Urinary bladder (tissue), 4 donors: ENCODE results near the gene LPCAT1. TPM values are rescaled to one million over a fixed set of nuclear protein-coding genes. Genes with fewer than 3 reads are reported as not detected.
"Not testable (repeated sequence)": the region's sequence is repeated elsewhere in the genome, so short reads cannot be mapped to it uniquely, and the experiment has no call there.

Experiments
- DNase-seq: peaks from one replicate; pipeline ENCODE4 v3.0.0-alpha.2; 2015; ENCODE audit errors: extremely low spot score
- H3K27ac ChIP-seq: one replicate; pipeline ENCODE4 v1.5.1; 2013; ENCODE audit warnings: low read depth, mild to moderate bottlenecking, moderate library complexity
- H3K36me3 ChIP-seq: one replicate; pipeline ENCODE4 v1.6.1; 2013; ENCODE audit warnings: mild to moderate bottlenecking, moderate library complexity; ENCODE audit not compliant: insufficient read depth
- H3K4me1 ChIP-seq: one replicate; pipeline ENCODE4 v1.6.1; 2013; ENCODE audit warnings: mild to moderate bottlenecking, moderate library complexity; ENCODE audit not compliant: insufficient read depth
- H3K4me3 ChIP-seq: one replicate; pipeline ENCODE4 v1.5.1; 2013; ENCODE audit warnings: low read depth, low read length
- WGBS: extraction: QIAGEN DNeasy Blood & Tissue Kit; methylation state at CpG from one replicate; pipeline ENCODE4 v1.1.7; 2013; 5-methylcytosine and 5-hydroxymethylcytosine counted together
- polyA plus RNA-seq: library from polyadenylated mRNA; stranded (reverse); fragments of 200-250 nt; gene quantifications from one replicate; pipeline ENCODE4 v1.2.3, GENCODE V29; 2013
- total RNA-seq: library from RNA; depleted of rRNA; stranded (reverse); fragments of >200 nt; gene quantifications from one replicate; pipeline ENCODE4 v1.2.3, GENCODE V29; 2014
- donor health status: healthy with polysubstance abuse.
- donor health status: healthy.

The LPCAT1 gene
- total and polyA plus RNA-seq, 2 donors, result 31.4 to 32.9 TPM

DNA sequence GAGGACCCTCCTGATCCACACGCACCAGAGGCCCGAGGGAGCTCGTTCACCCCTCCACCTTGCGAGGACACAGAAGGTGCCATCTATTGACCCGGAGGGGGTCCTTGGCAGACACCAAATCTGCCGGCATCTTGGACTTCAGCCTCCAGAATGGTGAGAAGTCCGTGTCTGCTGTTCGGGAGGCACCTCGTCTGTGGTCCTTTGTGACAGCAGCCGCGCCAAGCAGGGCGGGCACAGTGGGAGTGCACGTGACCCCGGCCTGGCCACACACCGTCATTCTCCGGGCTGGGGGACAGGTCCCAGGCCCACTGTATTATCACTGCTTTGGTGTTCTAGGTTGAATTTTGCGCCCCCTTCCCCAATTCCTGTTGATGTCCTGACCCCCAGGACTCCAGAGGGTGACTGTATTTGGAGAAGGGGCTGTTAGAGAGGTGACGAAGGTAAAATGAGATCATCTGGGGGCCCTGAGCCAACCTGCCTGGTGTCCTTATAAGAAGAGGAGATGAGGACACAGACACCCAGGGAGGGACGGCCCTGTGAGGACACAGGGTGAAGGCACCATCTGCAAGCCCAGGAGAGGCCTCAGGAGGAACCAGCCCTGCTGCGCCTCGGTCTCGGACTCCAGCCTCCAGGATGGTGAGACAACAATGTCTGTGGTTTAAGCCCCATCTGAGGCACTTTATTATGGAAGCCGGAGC lies 15.7 kb downstream of the LPCAT1 start:
- H3K4me3 ChIP-seq, result no peak overlapping the region
- H3K27ac ChIP-seq, result no peak overlapping the region
- no peaks in the 10 kb centered on the region for H3K36me3 ChIP-seq
- DNase-seq, result no peak
- 92% methylated on average over 23 of the region's 23 CpGs for WGBS
- H3K4me1 ChIP-seq, result no peaks in the 10 kb centered on the region

DNA sequence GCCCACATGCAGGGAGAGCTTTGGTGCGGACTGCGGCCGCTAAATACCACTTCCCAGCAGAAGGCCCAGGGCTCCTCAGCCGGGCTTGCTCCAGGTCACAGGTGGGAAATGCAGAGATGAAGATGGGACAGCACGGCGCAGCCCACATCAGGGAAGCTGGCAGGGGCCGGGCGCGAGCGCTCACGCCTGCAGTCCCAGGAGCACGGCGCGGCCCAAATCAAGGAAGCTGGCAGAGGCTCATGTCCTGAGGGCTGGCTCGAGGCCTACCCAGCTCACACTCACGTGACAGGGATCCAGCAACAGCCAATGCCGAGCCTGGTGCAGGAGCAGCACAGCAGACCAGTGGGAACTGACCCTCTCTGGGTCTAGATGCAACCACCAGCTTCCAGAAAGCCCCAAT lies 16.3 kb downstream of the LPCAT1 start:
- 87% methylated on average over 17 of the region's 17 CpGs for WGBS
- no peak overlapping the region for H3K4me3 ChIP-seq
- H3K36me3 ChIP-seq, result no peaks in the 10 kb centered on the region
- no peak for DNase-seq
- H3K27ac ChIP-seq, result no peak overlapping the region
- no peaks in the 10 kb centered on the region for H3K4me1 ChIP-seq

DNA sequence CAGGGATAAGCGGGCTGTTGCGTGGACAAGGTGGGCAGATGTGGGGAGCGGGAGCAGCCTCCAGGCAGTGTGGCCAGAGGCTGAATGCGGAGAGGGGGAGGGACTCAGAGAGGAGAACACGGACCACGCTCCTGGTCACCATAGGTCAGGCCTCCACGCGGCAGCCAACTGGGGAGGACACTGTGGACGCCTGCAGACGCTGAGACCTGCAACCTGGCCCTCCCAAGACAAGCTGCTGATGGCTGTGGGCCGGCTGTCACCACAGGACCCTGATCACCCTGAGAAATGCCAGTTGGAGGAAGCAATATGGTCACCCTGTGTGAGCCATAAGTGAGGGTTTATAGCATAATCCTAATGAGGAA lies 16.8 kb downstream of the LPCAT1 start:
- Histone ChIP-seq H3K36me3 (no peaks in the 10 kb centered on the region), H3K4me3 (no peak overlapping the region), H3K27ac (no peak overlapping the region), H3K4me1 (no peaks in the 10 kb centered on the region)
- WGBS, result 94% methylated on average over 11 of the region's 11 CpGs
- no peak for DNase-seq

DNA sequence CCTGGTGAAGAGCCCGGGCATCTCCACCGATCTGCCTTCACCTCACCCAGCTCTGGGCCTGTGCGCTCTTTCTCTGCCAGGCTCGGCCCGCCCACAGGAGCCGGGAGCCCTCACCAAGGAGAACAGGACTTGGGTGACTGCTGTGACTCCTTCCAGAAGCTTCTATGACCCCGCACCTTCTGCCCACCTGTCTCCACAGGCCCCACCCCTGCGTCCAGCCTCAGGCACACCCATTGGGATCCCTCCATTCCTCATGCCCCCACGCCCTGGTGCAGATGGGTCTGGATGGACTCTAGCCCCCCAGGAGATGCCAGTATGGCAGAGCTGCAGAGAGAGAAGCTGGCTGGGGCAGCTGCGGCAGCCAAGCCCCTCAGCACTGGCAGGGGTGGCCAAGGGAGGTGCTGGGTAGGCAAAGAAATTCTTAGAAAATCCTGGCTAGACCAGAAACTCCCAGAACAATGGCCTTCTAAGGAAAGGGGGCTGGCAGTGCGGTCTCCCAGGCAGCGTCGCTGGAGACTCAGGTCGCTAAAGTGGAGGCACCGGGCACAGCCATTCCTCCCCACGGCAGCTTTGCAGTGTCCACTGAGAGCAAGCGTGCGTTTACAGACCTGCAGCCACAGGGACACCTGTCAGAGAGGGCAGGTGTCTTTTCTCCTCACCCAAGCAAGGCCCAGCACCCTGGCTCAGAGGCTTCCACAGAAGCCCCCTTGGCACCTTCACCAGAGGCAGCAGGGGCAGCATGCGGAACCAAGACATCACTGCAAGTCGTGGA lies 17.3 kb downstream of the LPCAT1 start:
- DNase-seq, result no peak
- Histone ChIP-seq H3K36me3 (no peaks in the 10 kb centered on the region), H3K27ac (no peak overlapping the region), H3K4me3 (no peak overlapping the region), H3K4me1 (no peaks in the 10 kb centered on the region)
- 78% methylated on average over 20 of the region's 20 CpGs for WGBS

DNA sequence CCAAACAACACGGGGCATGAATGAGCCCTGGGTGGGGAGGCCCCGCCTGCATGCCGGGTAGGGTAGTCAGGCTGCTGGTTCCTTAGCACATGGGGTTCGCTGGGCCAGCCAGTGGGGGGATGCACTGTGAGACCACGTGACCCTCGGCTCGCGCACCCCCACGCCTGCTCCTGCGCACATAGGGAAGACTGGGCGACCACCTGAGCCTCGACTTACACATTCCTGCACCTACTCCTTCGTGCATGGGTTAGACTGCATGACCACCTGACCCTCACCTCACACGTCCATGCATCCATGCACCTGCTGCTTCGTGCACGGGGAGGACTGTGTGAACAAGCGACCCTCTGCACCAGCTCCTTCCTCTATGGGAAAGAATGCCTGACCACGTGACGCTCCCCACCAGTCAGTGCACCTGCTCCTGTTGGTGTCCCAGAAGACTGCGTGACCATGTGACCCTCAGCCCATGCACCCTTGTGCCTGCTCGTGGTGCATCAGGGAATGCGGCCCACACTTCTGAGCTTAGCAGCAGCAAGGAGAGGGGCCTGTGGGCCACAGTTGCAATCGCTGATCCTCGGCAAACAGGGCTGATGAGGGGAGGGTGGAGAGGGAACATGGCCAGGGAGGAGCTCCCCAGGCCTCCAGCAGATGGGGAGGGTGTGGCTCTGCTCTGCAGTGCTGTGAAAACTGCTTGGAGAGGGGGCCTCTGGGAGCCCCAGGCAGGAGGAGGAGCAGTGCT lies 18.1 kb downstream of the LPCAT1 start:
- no peaks in the 10 kb centered on the region for H3K36me3 ChIP-seq
- DNase-seq, result no peak
- no peak overlapping the region for H3K4me3 ChIP-seq
- H3K4me1 ChIP-seq, result no peaks in the 10 kb centered on the region
- 80% methylated on average over 24 of the region's 24 CpGs for WGBS
- H3K27ac ChIP-seq, result no peak overlapping the region

DNA sequence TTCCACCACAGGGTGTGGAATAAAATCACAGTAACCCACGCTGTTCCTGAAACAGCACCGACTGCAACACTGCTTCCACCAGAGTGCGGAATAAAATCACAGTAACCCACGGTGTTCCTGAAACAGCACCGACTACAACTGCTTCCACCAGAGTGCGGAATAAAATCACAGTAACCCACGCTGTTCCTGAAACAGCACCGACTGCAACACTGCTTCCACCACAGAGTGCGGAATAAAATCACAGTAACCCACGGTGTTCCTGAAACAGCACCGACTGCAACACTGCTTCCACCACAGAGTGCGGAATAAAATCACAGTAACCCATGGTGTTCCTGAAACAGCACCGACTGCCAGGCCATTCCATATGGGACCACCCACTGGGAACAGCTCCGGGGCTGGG lies 18.7 kb downstream of the LPCAT1 start:
- H3K4me3 ChIP-seq, H3K36me3 ChIP-seq, H3K4me1 ChIP-seq, DNase-seq, H3K27ac ChIP-seq: not testable (repeated sequence)
- 73% methylated on average over 14 of the region's 14 CpGs for WGBS

DNA sequence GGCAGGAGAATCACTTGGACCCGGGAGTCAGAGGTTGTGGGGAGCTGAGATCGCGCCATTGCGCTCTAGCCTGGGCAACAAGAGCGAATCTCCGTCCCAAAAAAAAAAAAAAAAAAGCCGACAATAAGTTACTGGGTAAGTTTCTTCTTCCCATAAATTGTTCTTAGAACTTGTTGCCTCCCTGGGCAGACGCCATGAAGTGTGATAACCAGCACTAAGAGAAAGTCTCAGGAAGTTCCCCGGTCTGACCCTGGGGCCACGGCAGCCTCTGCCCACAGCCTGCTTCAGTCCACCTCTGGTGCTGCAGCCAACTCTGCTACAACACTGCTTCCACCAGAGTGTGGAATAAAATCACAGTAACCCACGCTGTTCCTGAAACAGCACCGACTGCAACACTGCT lies 19.1 kb downstream of the LPCAT1 start:
- Histone ChIP-seq H3K4me1 (no peaks in the 10 kb centered on the region), H3K27ac (no peak overlapping the region), H3K4me3 (no peak overlapping the region), H3K36me3 (no peaks in the 10 kb centered on the region)
- WGBS, result 86% methylated on average over 12 of the region's 12 CpGs
- DNase-seq, result no peak

DNA sequence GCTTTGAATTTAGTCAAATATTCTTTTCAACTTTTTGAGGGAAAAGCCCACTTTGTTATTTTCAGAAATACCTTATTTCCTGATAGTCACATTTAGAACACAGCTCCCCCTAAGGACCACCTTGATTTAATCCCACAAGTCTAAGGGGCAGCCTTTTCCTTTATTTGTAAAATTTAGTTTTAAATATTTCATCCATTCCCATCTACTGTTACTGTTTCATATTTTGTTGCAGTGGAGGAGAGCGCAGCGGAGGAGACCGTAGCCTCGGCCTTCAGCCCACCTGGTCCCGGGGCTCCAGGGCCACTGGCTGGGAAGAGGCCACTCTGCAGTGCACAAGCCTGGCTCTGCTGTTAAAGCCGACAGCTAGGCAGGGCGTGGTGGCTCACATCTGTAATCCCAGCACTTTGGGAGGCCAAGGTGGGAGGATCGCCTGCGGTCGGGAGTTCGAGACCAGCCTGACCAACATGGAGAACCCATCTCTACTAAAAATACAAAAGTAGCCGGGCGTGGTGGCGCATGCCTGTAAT lies 19.6 kb downstream of the LPCAT1 start:
- Histone ChIP-seq H3K4me1 (no peaks in the 10 kb centered on the region), H3K27ac (no peak overlapping the region), H3K36me3 (no peaks in the 10 kb centered on the region), H3K4me3 (no peak overlapping the region)
- DNase-seq, result no peak
- WGBS, result 92% methylated on average over 14 of the region's 14 CpGs

DNA sequence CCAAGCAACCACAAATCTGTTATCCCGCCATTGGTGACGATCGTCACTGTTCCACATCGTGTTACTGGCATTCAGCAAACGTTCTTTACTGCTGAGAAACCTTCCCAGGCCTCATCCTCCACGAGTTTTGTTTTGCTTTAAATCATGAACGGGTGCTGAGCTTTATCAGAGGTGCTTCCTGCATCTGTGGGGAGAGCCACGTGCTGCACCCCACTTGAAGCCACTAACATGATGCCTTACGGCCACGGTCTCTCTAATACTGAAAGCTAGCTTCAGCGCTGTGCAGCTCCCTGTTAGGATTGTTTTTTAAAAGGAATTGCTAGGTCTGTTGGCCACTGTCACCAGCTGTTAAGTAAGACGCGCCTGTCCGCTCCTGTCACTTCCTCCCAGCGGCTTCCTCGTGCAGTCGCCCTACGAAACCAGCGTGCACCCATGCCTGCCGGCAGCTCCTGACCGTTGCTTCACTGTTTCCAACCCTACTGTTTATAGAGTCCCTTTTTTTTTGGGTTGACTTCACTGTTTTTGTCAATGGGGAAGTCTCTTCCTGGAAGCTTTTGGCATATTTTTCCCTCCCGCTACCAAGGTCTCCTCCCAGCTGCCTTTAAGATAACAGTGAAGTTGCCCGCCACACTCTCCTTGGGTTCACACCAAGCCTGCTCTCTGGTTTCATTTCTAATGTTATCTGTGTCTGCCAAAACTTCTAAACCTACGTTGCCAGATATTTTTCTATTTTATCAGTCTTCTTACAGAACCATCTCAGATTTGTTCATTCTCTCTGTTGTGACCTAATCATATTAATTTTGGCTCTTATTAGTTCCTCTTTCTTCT lies 20.3 kb downstream of the LPCAT1 start:
- no peak for DNase-seq
- no peak overlapping the region for H3K27ac ChIP-seq
- H3K4me3 ChIP-seq, result no peak overlapping the region
- 63% methylated on average over 24 of the region's 24 CpGs for WGBS
- H3K4me1 ChIP-seq, result no peaks in the 10 kb centered on the region
- H3K36me3 ChIP-seq, result no peaks in the 10 kb centered on the region

DNA sequence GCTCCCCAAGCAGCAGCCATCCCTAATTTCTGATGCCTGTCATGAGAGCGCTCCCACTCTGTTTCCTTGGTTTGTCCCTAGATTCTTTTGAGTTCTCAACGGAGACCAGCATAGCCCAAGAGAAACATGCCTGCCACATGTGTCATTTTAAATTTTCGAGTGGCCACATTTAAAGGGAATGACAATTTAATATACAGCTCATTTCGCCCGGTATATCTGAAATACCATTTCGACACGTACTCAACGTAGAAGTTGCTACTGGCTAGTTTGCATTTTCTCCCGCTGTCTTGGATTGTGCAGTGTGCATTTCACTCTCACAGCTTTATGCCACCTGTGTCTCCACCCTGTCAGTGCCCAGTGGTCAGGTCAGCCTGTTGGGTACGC lies 21.0 kb downstream of the LPCAT1 start:
- Histone ChIP-seq H3K36me3 (no peaks in the 10 kb centered on the region), H3K27ac (no peak overlapping the region), H3K4me1 (no peaks in the 10 kb centered on the region), H3K4me3 (no peak overlapping the region)
- 96% methylated on average over 10 of the region's 10 CpGs for WGBS
- no peak for DNase-seq

DNA sequence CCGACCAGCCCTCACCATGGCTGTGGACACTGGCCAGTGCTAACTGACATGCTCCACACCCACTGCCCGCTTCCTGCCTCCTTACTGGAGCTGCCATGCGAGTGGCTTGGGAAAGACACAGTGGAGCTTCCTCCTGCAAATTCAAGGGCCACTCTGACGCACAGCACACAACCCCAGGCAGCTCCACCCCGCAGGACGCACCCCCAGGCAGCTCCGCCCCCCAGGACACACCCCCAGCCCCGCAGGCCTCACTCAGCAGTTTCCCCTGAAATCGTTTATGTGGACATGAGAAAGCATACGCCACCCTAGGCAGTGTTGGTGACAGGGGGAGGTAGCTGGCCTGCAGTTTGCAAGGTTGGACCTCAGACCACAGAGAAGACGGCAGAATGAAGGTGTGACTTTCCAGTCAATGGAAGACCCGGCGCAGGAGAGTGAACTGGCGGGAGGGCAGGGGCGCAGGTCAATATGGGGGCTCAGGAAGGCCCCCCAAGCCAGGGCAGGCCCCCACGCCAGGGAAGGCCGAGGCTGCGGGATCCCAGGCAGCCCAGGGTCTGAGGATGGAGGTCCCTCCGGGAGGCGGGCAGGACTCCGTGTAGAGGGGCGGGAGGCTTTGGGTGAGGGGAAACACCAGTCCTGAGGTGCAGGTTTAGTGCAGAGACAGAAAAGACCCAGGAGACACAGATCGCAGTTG lies 21.6 kb downstream of the LPCAT1 start:
- Histone ChIP-seq H3K4me1 (no peaks in the 10 kb centered on the region), H3K36me3 (no peaks in the 10 kb centered on the region), H3K4me3 (no peak overlapping the region), H3K27ac (no peak overlapping the region)
- WGBS, result 84% methylated on average over 23 of the region's 23 CpGs
- no peak for DNase-seq

DNA sequence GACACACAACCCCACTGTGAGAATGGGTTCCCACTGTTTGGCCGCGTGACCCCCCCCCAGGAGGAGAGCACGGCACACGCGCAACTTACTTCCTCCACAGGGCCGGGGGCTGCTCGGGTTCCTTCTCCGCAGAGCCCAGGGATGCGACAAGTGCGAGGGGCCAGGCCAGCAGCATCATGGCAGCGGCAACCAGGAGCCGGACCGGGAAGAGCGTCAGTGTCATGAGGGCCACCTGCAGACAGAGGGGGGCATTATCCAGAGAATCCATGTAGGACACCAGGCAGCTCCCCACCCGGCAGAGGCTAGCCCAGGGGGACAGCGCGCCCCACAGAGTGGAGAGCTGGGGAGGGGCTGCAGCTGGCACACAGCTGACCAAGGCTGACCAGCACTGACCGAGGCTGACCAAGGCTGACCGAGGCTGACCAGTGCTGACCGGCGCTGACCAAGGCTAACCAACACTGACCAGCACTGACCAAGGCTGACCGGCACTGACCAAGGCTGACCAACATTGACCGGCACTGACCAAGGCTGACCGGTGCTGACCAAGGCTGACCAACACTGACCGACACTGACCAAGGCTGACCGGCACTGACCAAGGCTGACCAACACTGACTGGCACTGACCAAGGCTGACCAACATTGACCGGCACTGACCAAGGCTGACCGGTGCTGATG lies 22.3 kb downstream of the LPCAT1 start:
- H3K27ac ChIP-seq, result no peak overlapping the region
- DNase-seq, result no peak
- H3K4me1 ChIP-seq, result no peaks in the 10 kb centered on the region

More for the DNA sequence above, 22.3 kb downstream of the LPCAT1 start:
- 95% methylated on average over 28 of the region's 28 CpGs for WGBS
- Histone ChIP-seq H3K36me3 (no peaks in the 10 kb centered on the region), H3K4me3 (no peak overlapping the region)
